Neural crest cell (in vitro differentiated cells): ENCODE results near the gene DCUN1D4. TPM values are rescaled to one million over a fixed set of nuclear protein-coding genes. Genes with fewer than 3 reads are reported as not detected.

Source experiments
- DNase-seq: peaks from one replicate; pipeline ENCODE4 v3.0.0; 2021; ENCODE audit warnings: low read depth, mixed read lengths, low spot score
- H3K27ac Mint-ChIP-seq: one replicate; pipeline ENCODE4 v1.8.0; 2021; ENCODE audit warnings: mild to moderate bottlenecking, mixed read lengths; ENCODE audit not compliant: unreplicated experiment
- H3K27me3 Mint-ChIP-seq: 2 replicates; pipeline ENCODE4 v1.8.0; 2021; ENCODE audit warnings: low read depth, mild to moderate bottlenecking, mixed read lengths
- H3K36me3 Mint-ChIP-seq: 2 replicates; pipeline ENCODE4 v1.8.0; 2021; ENCODE audit warnings: low read depth, mild to moderate bottlenecking, mixed read lengths
- H3K4me1 Mint-ChIP-seq: 2 replicates; pipeline ENCODE4 v1.8.0; 2021; ENCODE audit warnings: mixed read lengths
- H3K4me3 Mint-ChIP-seq: one replicate; pipeline ENCODE4 v1.8.0; 2021; ENCODE audit warnings: mild to moderate bottlenecking, mixed read lengths
- H3K9me3 Mint-ChIP-seq: 2 replicates; pipeline ENCODE4 v1.8.0; 2021; ENCODE audit warnings: mixed read lengths
- total RNA-seq: library from RNA; stranded (reverse); gene quantifications from 2 replicates; pipeline ENCODE4 v1.2.1, GENCODE V29; 2021
- TF ChIP-seq, protein P1 (sequence below): fragments of 200-600 bp; sonication (generic); conservative IDR thresholded peaks from 2 replicates; pipeline ENCODE4 v1.5.0; 2021; ENCODE audit warnings: antibody characterized with exemption, mild to moderate bottlenecking

DCUN1D4 gene
- total RNA-seq, 1 donor from 2014 or later, result 69.0 TPM

DNA sequence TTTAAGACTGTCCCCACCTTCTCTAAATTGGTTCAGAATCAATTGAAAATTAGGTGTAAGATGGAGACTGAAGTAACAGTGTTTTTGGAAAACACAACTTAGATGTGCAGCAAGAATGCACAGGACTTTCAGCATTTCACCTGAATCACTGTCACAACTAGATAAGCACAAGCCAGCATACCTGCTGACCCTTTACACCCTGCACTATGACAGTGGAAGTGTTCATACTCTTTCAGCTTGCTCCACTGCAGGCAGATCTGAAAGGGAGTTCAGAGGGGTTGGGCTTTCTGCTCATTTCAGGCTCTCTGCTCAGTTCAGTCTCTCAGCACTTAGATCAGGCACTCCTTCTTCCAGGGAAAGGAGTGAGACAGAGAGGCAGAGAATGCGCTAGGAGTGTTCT, 22.8 kb downstream of the DCUN1D4 start:
- Mint-ChIP-seq H3K4me1 (no peaks in the 10 kb centered on the region), H3K36me3 (peaks cover 9% of the 10 kb centered on the region)

DNA sequence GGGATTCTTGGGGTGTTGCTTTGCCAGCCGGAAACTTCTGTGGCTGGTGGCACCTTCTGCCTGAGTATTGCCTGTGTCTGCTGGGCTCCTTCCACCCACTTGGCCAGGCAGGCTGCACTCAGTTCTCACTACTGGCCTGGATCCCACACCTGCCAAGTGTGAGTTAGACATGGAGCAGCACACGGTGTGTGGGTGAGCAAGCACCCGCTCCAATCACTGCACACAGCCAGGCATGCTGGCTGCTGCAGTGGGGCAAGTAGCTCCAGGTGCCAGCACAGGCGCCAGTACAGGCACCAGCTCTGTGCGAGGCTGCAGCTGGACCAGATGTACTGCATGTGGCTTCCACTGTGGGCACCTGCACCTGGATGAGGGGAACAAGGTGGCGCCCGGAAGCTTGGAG, 23.9 kb downstream of the DCUN1D4 start:
- TF ChIP-seq, protein P1, sequence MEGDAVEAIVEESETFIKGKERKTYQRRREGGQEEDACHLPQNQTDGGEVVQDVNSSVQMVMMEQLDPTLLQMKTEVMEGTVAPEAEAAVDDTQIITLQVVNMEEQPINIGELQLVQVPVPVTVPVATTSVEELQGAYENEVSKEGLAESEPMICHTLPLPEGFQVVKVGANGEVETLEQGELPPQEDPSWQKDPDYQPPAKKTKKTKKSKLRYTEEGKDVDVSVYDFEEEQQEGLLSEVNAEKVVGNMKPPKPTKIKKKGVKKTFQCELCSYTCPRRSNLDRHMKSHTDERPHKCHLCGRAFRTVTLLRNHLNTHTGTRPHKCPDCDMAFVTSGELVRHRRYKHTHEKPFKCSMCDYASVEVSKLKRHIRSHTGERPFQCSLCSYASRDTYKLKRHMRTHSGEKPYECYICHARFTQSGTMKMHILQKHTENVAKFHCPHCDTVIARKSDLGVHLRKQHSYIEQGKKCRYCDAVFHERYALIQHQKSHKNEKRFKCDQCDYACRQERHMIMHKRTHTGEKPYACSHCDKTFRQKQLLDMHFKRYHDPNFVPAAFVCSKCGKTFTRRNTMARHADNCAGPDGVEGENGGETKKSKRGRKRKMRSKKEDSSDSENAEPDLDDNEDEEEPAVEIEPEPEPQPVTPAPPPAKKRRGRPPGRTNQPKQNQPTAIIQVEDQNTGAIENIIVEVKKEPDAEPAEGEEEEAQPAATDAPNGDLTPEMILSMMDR, result no peak
- no peak for DNase-seq
- Mint-ChIP-seq H3K36me3 (peaks cover 11% of the 10 kb centered on the region), H3K27me3 (no peaks in the 10 kb centered on the region), H3K4me3 (no peak overlapping the region), H3K9me3 (no peaks in the 10 kb centered on the region), H3K27ac (no peak overlapping the region), H3K4me1 (peaks cover 4% of the 10 kb centered on the region)

More for the DNA sequence above, 22.8 kb downstream of the DCUN1D4 start:
- TF ChIP-seq, protein P1, result no peak
- Mint-ChIP-seq H3K9me3 (no peaks in the 10 kb centered on the region), H3K27me3 (no peaks in the 10 kb centered on the region), H3K4me3 (no peak overlapping the region), H3K27ac (no peak overlapping the region)
- DNase-seq, result no peak

DNA sequence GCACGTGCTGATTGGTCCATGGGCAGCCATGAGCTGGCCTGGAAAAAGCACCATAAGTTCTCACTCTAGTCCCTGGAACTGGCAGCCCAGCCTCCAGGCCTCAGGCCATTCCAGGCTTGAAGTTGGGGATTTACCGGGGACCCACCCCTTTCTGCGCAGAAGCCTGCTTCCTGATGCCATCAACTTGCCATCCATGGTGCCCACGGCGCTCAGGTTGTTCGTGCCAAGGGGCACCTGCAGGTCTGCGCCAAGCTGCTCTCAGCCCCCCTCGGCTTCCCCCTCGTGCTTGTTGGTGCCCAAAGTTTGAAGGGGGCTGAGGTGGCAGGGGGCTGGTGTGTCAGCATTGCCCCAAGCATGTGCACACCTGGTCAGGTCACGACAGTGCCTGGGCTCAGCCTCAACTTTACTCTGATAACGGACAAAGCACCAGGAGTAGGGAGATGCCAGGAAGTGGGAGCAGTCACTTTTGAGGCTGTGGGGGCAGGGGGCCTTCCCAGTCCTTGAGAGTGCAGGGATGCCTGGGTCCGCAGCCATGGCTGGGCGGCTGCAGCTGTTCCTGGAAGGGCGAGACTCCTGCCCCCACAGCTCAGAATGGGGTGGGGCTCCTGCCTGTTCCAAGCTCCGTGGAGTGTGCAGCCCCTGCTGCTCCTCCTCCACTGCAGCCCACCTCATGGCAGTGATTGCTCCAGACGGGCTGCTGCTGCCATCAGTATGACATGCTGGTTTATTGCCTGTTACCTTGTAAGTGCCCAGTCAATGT, 24.9 kb downstream of the DCUN1D4 start:
- TF ChIP-seq, protein P1, result no peak
- Mint-ChIP-seq H3K27me3 (no peaks in the 10 kb centered on the region), H3K27ac (no peak overlapping the region), H3K4me1 (peaks cover 4% of the 10 kb centered on the region), H3K9me3 (no peaks in the 10 kb centered on the region), H3K4me3 (no peak overlapping the region), H3K36me3 (peaks cover 19% of the 10 kb centered on the region)
- DNase-seq, result no peak

DNA sequence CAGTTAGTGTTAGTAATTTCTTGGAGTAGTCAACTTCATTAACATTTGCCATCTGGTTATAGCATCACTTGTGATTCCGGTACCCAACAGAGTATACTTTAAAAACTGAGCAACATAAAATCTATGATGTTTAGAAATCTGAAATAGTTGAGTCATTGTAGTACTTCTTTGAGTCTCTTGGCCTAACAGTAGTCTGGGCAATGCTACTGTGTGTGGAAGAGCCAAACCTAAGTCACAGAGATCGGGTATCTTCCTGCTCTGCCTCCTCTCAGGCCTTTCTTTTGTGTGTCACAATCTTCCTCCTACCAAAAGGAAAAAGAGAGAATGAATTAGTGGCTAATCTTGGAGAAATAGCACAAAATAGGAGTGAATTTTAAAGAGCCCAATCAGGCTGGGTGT, 25.5 kb downstream of the DCUN1D4 start:
- Mint-ChIP-seq H3K27ac (no peak overlapping the region), H3K4me1 (peaks cover 4% of the 10 kb centered on the region), H3K36me3 (peaks cover 20% of the 10 kb centered on the region)

DNA sequence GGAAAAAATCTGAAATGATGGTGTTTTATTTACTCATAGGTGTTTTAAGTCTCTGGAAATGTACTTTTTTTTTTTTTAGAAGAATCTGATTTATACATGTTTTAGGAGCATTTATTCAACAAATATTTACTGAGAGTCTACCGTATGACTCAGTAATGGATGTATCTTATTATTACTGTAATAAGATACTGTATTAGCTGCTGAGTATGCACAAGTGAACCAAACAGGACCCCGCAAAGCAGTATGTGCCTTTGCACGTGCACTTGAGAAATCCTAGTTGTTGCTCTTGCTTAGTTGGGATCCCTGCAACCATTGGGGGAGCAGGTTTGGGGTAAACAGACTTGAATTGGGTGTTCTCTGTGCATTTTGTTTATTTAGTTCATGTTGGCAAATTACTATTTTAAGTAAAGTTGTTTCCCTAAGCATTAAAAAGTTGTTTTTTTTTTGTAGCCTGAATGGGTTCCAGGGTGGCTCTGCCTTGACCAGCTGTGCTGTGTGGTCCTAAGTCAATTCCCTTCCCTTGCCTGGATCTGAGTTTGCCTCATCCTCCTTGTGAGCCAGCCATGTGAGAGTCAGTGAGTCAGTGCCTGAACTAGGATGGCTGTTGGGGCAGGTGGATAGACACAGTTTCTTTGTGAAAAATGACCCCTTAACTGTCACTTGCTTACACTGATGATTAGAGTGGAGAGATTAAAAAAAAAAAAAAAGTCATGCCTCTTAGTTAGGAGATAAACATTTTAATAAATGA, 27.7 kb downstream of the DCUN1D4 start:
- Mint-ChIP-seq H3K27ac (no peak overlapping the region), H3K4me3 (no peak overlapping the region), H3K4me1 (peaks cover 4% of the 10 kb centered on the region), H3K36me3 (peaks cover 33% of the 10 kb centered on the region), H3K27me3 (no peaks in the 10 kb centered on the region), H3K9me3 (peaks cover 3% of the 10 kb centered on the region)
- no peak for DNase-seq
- TF ChIP-seq, protein P1, result no peak

More for the DNA sequence above, 25.5 kb downstream of the DCUN1D4 start:
- Mint-ChIP-seq H3K27me3 (no peaks in the 10 kb centered on the region), H3K9me3 (no peaks in the 10 kb centered on the region), H3K4me3 (no peak overlapping the region)
- no peak for DNase-seq
- TF ChIP-seq, protein P1, result no peak
